Measurements from ENCODE around the gene ITPKC.
A peak's percentile ranks its signal among the peaks of the same experiment; 100 is the strongest.
"Not testable (repeated sequence)": the region's sequence is repeated elsewhere in the genome, so short reads cannot be mapped to it uniquely, and the experiment has no call there.

Gene ITPKC

GRCh38 chr19:40771101-40771862, 54.4 kb downstream of the ITPKC start:
- DNase-seq: not testable (repeated sequence)

GRCh38 chr19:40774916-40775631, 58.2 kb downstream of the ITPKC start, which contains the start of gene MIA:
TSS of gene MIA (plus strand) at chr19:40775521. CDS start at chr19:40775543, 22 bp downstream.
- no peak for DNase-seq

DNA sequence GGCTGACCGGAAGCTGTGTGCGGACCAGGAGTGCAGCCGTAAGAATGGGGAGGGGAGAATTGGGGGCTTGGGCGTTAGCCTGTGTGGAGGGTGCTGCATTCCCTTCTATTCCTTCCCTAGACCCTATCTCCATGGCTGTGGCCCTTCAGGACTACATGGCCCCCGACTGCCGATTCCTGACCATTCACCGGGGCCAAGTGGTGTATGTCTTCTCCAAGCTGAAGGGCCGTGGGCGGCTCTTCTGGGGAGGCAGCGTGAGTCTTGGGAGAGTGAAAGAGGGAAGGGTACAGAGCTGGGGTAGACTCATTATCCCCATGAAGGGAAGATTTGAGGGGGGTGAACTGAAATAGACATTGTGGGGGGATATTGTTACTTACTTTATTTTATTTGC, 58.7 kb downstream of the ITPKC start:
- no peak for DNase-seq

GRCh38 chr19:40776364-40776763, 59.5 kb downstream of the ITPKC start:
- DNase-seq: no peak

DNA sequence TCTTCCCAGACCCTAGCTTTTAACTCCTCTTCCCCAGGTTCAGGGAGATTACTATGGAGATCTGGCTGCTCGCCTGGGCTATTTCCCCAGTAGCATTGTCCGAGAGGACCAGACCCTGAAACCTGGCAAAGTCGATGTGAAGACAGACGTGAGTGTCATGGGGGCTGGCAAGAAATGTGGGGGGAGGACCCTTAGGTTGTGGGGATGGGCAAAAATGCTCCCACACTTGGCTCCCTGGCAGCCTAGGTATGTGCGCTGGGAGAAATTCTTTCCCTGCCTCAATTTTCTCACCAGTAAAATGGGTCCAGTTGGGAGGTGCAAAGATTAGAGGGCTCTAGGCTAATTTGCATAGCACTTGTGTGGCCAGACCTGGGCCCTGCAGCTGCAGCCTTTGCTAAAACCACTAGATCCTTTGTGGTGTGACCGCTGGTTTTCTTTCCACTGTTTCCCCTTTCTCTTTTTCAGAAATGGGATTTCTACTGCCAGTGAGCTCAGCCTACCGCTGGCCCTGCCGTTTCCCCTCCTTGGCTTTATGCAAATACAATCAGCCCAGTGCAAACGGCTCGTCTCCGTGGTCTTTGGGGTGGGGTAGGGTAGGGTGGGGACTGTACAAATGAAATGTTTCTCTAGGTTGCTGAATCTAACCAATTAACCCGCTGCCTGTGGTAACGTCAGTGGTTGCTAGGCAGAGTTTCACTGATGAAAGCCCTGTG, 60.2 kb downstream of the ITPKC start:
- peak; percentile 79 for DNase-seq

GRCh38 chr19:40777645-40777936, 60.7 kb downstream of the ITPKC start:
- no peak for DNase-seq

GRCh38 chr19:40777937-40778705, 61.2 kb downstream of the ITPKC start, which contains the start of gene RAB4B:
TSS of gene RAB4B (plus strand) at chr19:40778247. CDS start at chr19:40778376, 129 bp downstream.
- DNase-seq: peak; percentile 100

DNA sequence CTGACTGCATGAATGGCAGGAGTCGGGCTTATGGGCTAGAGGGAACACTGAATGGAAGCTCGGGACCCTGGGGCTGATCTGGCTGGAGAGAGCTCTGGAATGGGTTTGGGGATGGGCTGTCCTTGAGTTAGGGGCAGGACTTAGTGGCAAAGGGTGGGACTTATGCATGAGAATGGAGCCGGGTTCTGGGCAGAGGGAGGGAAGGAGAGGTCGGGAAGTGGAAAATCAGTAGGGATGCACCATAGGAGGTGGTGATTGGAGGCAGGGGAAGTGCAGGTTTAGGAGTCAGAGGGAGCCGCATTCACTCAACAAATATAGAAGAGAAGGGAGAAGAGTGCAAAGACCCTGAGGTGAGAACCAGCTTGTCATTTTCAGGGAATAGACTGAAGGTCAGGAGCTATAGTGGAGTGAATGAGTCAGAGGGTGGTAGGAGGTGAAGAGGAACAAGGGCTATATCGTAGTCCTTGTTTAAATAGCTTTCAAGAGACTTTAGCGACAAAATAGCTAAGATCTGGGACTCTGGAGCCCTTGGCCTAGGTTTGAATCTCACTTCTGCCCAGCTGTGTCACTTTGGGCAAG, 61.9 kb downstream of the ITPKC start:
- no peak for DNase-seq

DNA sequence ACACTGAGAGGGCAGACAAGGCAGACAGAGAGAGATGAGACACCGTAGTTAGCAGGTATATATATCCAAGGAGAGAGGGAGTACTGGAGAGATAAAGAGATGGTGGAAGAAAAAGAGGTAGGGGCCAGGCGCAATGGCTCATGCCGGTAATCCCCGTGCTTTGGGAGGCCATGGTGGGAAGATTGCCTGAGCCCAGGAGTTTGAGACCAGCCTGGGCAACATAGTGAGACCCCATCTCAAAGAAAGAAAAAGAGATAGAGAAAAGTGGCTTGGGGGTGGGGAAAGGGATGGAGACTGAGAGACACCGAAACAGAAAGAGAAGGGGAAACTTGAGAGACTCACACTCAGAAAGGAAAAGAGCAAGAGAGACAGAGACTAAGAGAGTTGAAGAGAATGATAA, 63.7 kb downstream of the ITPKC start:
- DNase-seq: no peak

DNA sequence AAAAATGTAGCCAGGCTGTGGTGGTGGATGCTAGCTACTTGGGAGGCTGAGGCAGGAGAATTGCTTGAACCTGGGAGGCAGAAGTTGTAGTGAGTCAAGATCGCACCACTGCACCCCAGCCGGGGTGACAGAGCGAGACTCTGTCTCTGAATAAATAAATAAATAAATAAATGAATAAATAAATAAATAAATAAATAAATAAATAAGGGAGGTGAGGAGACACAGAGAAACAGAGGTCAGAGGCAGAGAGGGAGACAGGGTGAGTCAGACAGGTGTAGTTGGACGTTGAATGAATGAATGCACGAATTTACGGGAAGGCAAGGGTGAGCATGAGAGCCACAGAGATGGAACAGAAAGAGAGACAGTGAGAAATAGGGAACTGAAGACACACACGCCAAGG, 64.2 kb downstream of the ITPKC start:
- DNase-seq: no peak

DNA sequence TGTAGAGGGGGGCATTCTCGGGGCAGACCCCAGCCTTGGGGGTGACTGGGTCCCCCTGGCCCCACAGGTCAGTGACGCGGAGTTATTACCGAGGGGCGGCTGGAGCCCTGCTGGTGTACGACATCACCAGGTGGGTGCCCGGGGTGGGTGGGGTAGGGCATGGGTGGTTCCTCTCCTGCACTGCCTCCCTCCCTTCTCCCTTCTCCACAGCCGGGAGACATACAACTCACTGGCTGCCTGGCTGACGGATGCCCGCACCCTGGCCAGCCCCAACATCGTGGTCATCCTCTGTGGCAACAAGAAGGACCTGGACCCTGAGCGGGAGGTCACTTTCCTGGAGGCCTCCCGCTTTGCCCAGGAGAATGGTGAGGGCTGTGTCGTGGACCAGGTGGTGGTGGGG, 66.8 kb downstream of the ITPKC start:
- no peak for DNase-seq

DNA sequence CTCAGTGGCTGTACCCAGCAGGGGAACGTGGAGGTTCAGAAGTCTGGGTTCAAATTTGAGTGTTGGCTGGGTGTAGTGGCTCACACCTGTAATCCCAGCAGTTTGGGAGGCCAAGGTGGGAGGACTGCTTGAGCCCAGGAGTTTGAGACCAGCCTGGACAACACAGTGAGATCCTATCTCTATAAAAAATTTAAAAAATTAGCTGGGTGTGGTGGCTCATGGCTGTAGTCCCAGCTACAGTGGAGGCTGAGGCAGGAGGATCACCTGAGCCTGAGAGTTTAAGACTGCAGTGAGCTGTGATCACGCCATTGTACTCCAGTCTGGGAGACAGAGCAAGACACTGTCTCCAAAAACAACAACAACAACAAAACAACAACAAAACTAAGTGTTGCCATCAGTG, 67.2 kb downstream of the ITPKC start:
- DNase-seq: not testable (repeated sequence)

- DNase-seq: no peak
Observed at GRCh38 chr19:40785526-40785925, 68.6 kb downstream of the ITPKC start.

DNA sequence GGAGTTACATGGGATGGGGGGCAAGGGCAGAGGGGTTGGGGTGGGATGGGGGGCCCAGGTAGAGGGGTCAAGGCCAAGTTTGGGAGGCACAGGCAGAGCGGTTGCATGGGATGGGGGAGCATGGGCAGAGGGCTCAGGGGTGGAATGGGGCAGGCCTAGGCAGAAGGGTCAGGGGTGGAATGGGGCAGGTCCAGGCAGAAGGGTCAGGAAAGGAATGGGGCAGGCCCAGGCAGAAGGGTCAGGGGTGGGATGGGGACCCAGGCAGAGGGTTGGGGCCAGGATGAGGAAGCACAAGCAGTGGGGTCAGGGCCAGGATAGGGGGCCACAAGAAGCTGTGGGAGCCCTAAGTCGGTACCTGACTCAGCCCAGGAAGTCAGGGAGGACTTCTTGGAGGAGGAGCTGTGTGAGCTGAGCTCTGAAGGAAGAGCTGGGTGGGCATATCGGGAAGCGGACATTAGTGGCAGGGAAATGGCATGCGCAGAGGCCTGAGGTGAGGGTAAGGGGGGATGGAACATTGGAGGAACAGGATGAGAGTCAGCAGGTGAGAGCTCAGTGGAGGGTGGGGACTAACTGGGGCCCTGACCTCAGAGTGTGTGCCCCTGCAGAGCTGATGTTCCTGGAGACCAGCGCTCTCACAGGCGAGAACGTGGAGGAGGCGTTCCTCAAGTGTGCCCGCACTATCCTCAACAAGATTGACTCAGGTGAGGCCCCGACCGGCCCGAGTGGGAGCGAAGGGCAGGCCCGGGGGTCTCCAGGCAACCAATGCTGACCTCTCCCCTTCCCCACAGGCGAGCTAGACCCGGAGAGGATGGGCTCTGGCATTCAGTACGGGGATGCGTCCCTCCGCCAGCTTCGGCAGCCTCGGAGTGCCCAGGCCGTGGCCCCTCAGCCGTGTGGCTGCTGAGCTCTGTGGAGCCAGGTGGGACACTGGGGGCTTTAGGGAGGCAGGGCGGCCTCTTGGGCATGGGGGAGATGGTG, 69.4 kb downstream of the ITPKC start:
- no peak for DNase-seq
